Occipital lobe (tissue), 2 donors: Measurements from ENCODE around the gene ITK. TPM values are rescaled to one million over a fixed set of nuclear protein-coding genes. Genes with fewer than 3 reads are reported as not detected.

Experiments used
- DNase-seq: peaks from one replicate; lab custom pipeline; 2025; lab: John Stamatoyannopoulos, UW
- total RNA-seq: library from RNA; depleted of rRNA; stranded (reverse); fragments of >200 nt; gene quantifications from one replicate; pipeline ENCODE4 v1.2.3, GENCODE V29; 2014

ITK gene
- total RNA-seq, result 0.16 TPM

GRCh38 chr5:157180374-157181264 lies at the start of gene ITK:
Gene ITK (plus strand): TSS chr5:157180840. CDS start chr5:157180978, 138 bp downstream.
- DNase-seq, result no peak

- DNase-seq, result no peak
These were observed 49.7 kb upstream of the ITK start for GRCh38 chr5:157130925-157131324.

- no peak for DNase-seq
These were observed 48.4 kb upstream of the ITK start for GRCh38 chr5:157132281-157132612.

- DNase-seq, result no peak
These were observed 42.9 kb upstream of the ITK start for GRCh38 chr5:157137691-157138090.

GRCh38 chr5:157142317-157143126 lies 38.1 kb upstream of the ITK start, which contains the start of gene MED7:
Gene MED7 (minus strand): TSS chr5:157142865. CDS start chr5:157139431, 3,434 bp downstream.
- DNase-seq, result peak; percentile 93

GRCh38 chr5:157143127-157143971 lies 37.3 kb upstream of the ITK start:
- peak; percentile 10 for DNase-seq

GRCh38 chr5:157148734-157149615 lies 31.7 kb upstream of the ITK start:
- DNase-seq, result peak; percentile 42

GRCh38 chr5:157150995-157151394 lies 29.6 kb upstream of the ITK start:
- DNase-seq, result no peak

- no peak for DNase-seq
These were observed 25.3 kb upstream of the ITK start for GRCh38 chr5:157155297-157155696.

GRCh38 chr5:157157293-157157891 lies 23.2 kb upstream of the ITK start:
- DNase-seq, result no peak

- DNase-seq, result no peak
These were observed 21.4 kb upstream of the ITK start for GRCh38 chr5:157159209-157159751.

- no peak for DNase-seq
These were observed 20.6 kb upstream of the ITK start for GRCh38 chr5:157160001-157160400.

GRCh38 chr5:157161996-157162395 lies 18.6 kb upstream of the ITK start:
- no peak for DNase-seq

- DNase-seq, result no peak
These were observed 17.6 kb upstream of the ITK start for GRCh38 chr5:157162919-157163510.

GRCh38 chr5:157164521-157164920 lies 16.1 kb upstream of the ITK start:
- no peak for DNase-seq

GRCh38 chr5:157165261-157165660 lies 15.4 kb upstream of the ITK start:
- no peak for DNase-seq

GRCh38 chr5:157165668-157166067 lies 15.0 kb upstream of the ITK start:
- DNase-seq, result no peak

- DNase-seq, result no peak
These were observed 14.1 kb upstream of the ITK start, which contains the start of gene GARIN3 for GRCh38 chr5:157166214-157167213. Gene GARIN3 (minus strand): TSS chr5:157166264. CDS start chr5:157166168, 96 bp downstream.
